T-helper 9 cell (primary cell): ENCODE measurements around the gene LHFPL3.
"Not testable (repeated sequence)": the region's sequence is repeated elsewhere in the genome, so short reads cannot be mapped to it uniquely, and the experiment has no call there.

Experiments
- DNase-seq: peaks from one replicate; pipeline ENCODE4 v3.0.0-alpha.2; 2020
- total RNA-seq, 2 donors: gene quantifications; one replicate each; lab custom pipeline; 2026; lab: John Stamatoyannopoulos, UW

LHFPL3 gene
- 0 reads per million in 2 donors for total RNA-seq

DNA sequence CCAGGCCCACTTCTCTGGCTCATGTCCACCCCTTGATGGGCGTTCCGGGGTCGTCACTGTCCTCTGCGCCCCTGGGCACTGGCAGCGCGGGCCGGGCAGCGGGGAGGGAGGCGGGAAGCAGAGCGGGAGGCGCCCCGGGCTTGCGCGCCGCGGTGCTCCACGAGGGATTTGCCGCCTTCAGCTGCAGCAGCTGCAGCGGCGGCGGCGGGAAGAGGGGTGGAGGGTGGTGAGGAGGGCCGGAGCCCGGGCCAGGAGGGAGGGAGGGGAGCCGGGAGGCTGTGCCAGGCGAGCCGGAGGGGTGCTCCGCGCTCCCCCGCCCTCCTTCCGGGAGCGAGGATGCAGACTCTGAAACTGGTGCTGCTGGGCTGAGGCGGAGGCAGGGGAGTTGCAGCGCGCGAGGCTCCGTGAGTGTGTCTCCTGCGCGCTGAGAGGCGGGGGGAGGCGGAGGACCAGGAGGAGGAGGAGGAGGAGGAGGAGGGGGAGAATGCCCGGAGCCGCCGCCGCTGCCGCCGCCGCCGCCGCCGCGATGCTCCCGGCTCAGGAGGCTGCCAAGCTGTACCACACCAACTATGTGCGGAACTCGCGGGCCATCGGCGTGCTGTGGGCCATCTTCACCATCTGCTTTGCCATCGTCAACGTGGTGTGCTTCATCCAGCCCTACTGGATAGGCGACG lies at the start of gene LHFPL3:
LHFPL3 (plus strand) TSS at position 308 of the 674 bp plus-strand sequence.
- DNase-seq = no peak

DNA sequence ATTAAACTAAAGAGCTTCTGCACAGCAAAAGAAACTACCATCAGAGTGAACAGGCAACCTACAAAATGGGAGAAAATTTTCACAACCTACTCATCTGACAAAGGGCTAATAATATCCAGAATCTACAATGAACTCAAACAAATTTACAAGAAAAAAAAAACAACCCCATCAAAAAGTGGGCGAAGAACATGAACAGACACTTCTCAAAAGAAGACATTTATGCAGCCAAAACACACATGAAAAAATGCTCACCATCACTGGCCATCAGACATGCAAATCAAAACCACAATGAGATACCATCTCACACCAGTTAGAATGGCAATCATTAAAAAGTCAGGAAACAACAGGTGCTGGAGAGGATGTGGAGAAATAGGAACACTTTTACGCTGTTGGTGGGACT lies 46.7 kb upstream of the LHFPL3 start:
- DNase-seq = not testable (repeated sequence)

GRCh38 chr7:104286839-104287238 lies 41.6 kb upstream of the LHFPL3 start:
- no peak for DNase-seq

- no peak for DNase-seq
Observed at GRCh38 chr7:104288137-104288536, 40.3 kb upstream of the LHFPL3 start.

DNA sequence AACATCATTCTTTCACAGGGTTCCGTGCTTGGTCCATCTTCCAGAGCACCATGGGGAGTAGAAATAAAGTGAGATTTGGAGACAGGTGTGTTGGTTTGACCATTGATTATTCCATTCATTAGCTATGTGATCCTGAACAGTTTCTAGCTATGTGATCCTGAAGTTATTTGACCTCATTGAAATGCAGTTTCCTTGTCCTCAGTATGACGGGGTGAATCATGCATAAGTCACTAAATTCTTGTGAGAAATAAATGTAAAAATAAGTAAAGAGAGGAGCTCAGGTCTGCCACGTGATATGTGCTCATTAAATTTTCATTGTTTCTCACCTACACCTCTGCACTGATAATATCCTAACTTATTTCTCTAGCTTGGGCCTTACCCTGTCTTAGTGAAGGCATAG lies 34.1 kb upstream of the LHFPL3 start:
- DNase-seq = no peak

DNA sequence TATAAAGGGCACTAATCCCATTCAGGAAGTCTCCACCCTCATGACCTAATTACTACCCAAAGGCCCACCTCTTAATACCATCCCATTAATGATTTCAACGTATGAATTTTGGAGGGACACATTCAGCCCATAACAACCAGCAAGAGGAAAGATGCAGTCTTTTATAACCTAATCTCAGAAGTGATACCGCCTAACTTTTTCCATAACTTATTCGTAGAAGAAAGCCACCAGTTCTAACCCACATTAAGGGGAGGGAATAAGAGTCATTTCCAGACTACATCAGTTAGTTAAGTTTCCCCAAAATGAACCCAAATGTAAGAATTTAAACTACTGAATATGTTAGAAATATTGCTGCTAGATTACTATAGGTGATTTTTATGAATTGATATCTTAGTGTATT lies 32.1 kb upstream of the LHFPL3 start:
- no peak for DNase-seq

GRCh38 chr7:104296900-104297299 lies 31.5 kb upstream of the LHFPL3 start:
- no peak for DNase-seq

DNA sequence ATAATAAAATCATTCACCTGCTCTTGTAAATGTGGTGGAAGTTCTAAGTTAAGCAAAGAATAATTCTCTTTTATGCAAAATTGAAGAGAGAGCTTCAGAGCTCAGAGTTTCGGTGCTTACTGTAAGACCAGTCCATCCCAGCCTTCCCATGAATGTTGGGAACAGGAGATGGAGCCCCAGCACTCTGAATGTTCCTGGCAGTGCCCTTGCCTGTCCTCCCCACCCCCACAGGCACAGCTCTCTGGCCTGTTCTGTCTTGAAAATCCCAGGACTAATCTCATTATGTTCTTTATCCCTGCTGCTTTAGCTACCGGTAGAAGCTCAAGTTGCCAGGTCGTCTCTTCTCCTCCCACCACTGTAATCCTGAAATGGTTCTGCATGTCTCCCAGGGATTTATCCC lies 29.1 kb upstream of the LHFPL3 start:
- DNase-seq = no peak

GRCh38 chr7:104299777-104300176 lies 28.6 kb upstream of the LHFPL3 start:
- DNase-seq = no peak

- no peak for DNase-seq
Observed at GRCh38 chr7:104306793-104307192, 21.6 kb upstream of the LHFPL3 start.

- DNase-seq = no peak
Observed at GRCh38 chr7:104317948-104318629, 10.3 kb upstream of the LHFPL3 start.

- DNase-seq = no peak
Observed at GRCh38 chr7:104327534-104327933, 869 bp upstream of the LHFPL3 start.

DNA sequence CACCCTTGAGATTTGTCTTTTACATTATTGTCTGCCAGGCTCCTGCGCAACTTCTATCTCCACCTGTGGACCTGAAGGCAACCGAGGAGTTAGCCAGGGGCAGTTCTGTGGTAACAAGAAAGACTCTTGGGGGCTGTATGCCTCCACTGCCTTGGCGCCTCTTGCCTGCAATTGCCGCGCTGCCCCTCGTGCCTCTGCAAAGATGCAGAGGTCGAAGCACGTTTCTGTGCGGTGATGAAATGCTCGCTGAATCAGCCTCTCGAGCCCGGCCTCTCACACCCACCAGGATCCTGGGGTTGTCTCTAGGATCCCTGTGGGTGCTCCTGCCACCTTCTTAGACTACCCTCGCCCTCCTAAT lies 486 bp upstream of the LHFPL3 start:
- no peak for DNase-seq

GRCh38 chr7:104328970-104329825 lies 795 bp downstream of the LHFPL3 start:
- DNase-seq = no peak

- DNase-seq = no peak
Observed at GRCh38 chr7:104341546-104341945, 13.1 kb downstream of the LHFPL3 start.

GRCh38 chr7:104352736-104353135 lies 24.3 kb downstream of the LHFPL3 start:
- no peak for DNase-seq

- DNase-seq = no peak
Observed at GRCh38 chr7:104357166-104357565, 28.8 kb downstream of the LHFPL3 start.

DNA sequence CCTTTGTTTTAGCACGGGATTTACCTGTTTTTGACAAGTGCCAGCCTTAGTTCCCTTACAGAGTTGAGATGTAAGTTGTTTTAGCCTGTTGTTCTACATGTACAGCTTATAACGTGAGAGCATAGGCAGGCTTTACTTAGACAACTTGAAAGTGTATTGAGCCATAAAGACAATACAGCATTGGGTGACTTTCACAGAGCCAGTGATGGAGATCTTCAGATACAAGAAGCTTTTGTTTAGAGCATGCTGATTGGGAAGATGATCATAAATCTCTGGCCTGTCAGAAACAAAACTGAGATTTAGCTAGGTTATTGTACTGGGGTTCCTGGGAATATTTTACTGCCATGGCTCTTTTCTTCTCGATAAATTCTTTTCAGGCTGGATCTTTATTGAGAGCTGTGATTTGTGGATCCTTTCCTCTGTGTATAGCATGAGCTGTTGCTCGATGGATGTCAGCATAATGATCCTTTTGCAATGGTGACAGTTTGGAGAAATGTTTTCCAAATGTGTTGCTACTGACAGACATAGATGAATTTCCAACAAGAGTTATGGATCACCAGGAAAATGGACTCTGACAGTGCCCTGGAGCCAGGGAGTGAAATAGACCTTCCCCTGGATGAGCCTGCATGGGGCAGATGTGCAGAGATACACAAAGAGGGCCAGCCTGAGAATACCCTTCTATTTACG lies 30.2 kb downstream of the LHFPL3 start:
- DNase-seq = no peak

DNA sequence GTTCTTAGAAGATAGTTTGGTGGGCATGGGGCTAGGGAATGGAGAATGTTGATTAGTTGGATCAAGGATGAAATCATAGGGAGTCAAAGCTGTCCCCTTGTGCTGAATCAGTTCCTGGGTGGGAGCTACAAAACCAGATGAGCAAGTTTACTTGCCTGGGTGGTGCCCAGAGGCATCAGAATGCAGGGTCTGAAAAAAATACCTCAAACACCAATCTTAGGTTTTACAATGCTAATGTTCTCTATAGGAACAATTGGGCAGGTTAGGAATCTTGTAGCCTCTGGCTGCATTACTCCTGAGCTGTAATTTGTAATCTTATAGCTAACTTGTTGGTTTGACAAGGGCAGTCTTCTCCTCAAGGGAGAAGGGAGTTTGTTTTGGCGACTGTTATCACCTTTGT lies 34.4 kb downstream of the LHFPL3 start:
- no peak for DNase-seq

GRCh38 chr7:104363355-104363754 lies 35.0 kb downstream of the LHFPL3 start:
- no peak for DNase-seq

GRCh38 chr7:104366390-104366789 lies 38.0 kb downstream of the LHFPL3 start:
- no peak for DNase-seq

DNA sequence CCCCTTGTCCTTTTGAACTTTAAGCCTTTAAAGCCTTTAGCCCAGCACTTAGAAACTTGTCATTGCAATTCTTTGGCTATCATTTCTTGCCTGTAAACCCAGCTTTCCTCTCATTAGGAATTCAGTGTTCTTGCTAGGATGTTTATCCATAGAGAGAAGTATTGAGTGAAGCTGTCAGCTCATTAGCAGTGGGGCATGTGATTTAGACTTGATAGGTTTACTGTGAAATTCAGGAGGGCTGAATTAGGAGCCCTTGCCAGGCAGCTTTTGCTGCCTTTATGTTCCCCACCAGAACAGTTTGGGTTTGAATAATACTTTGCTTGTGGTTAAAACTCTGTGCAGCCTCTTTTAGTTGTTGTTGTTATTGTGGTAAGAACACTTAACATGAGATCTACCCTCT lies 39.5 kb downstream of the LHFPL3 start:
- DNase-seq = no peak
